CD4-positive, alpha-beta T cell (primary cell): ENCODE measurements around the gene PGM2L1. TPM values are rescaled to one million over a fixed set of nuclear protein-coding genes. Genes with fewer than 3 reads are reported as not detected.

ENCODE experiments used
- ATAC-seq: fragments of 200-7000 bp; cut with Tn5 transposase; one replicate; pipeline ENCODE4 v1.10.0; 2022; ENCODE audit warnings: mild to moderate bottlenecking; ENCODE audit not compliant: poor library complexity
- CTCF ChIA-PET: fragments of 350-600 bp; sonication (Branson Sonifier 250); formaldehyde crosslinking; loops from one replicate; lab custom pipeline; 2021; ENCODE audit warnings: antibody characterized with exemption, inconsistent platforms; lab: Charles Lee
- POLR2A ChIA-PET: fragments of 350-600 bp; sonication (Branson Sonifier 250); formaldehyde crosslinking; loops from one replicate; lab custom pipeline; 2021; ENCODE audit warnings: antibody characterized with exemption, inconsistent platforms; lab: Charles Lee
- DNase-seq, 14 experiments: peaks; one replicate each; pipeline ENCODE4 v3.0.0-alpha.2; 2013 to 2020; ENCODE audit warnings: mixed read lengths in 2 of 14
- H3K27ac ChIP-seq, 2 donors: one replicate each; pipeline versions ENCODE4 v1.5.1 to v1.7.0; 2013; ENCODE audit warnings: low read length in 2 of 2, low read depth in 1 of 2, mild to moderate bottlenecking in 1 of 2
- H3K27me3 ChIP-seq, 2 experiments: 1 replicate in 1 of 2; 2 replicates in 1 of 2; pipeline versions ENCODE4 v1.6.1 to v1.7.0; 2013; ENCODE audit warnings: low read length in 2 of 2, control low read depth in 1 of 2, mild to moderate bottlenecking in 1 of 2, moderate library complexity in 1 of 2; ENCODE audit not compliant: insufficient read depth in 2 of 2, control insufficient read depth in 1 of 2
- H3K36me3 ChIP-seq: one replicate; pipeline ENCODE4 v1.6.1; 2013; ENCODE audit warnings: low read length, control low read depth; ENCODE audit not compliant: insufficient read depth
- H3K4me1 ChIP-seq: one replicate; pipeline ENCODE4 v1.6.1; 2013; ENCODE audit warnings: low read length, control low read depth; ENCODE audit not compliant: insufficient read depth
- H3K4me3 ChIP-seq: one replicate; pipeline ENCODE4 v1.5.1; 2013; ENCODE audit warnings: mild to moderate bottlenecking, low read length, moderate library complexity
- H3K9me3 ChIP-seq, 2 experiments: 1 replicate in 1 of 2; 2 replicates in 1 of 2; pipeline versions ENCODE4 v1.6.1 to v1.7.0; 2013; ENCODE audit warnings: low read length in 2 of 2, mild to moderate bottlenecking in 2 of 2, control low read depth in 1 of 2, moderate library complexity in 1 of 2; ENCODE audit not compliant: control insufficient read depth in 1 of 2, insufficient read depth in 1 of 2
- H3K27ac Mint-ChIP-seq: one replicate; pipeline ENCODE4 v1.8.0; 2020; ENCODE audit warnings: mixed read lengths
- H3K27me3 Mint-ChIP-seq: one replicate; pipeline ENCODE4 v1.8.0; 2021; ENCODE audit warnings: mixed read lengths
- H3K36me3 Mint-ChIP-seq: one replicate; pipeline ENCODE4 v1.8.0; 2021; ENCODE audit warnings: low read depth, mixed read lengths
- H3K4me1 Mint-ChIP-seq: one replicate; pipeline ENCODE4 v1.8.0; 2021; ENCODE audit warnings: low read depth, mixed read lengths
- H3K4me3 Mint-ChIP-seq: one replicate; pipeline ENCODE4 v1.8.0; 2020; ENCODE audit warnings: mild to moderate bottlenecking, mixed read lengths
- H3K9me3 Mint-ChIP-seq: one replicate; pipeline ENCODE4 v1.8.0; 2020; ENCODE audit warnings: mixed read lengths
- intact Hi-C, 2 experiments: fragments of 100-400 bp; cut with DNase I in 1 of 2; cut with micrococcal nuclease in 1 of 2; formaldehyde crosslinking; loops; one replicate each; pipeline versions ENCODE4 v1.15.1 to v1.9.0; 2023 to 2025; cut with DNase I, micrococcal nuclease
- total RNA-seq, 174 experiments: library from RNA in 2 of 174; stranded (reverse) in 2 of 174; gene quantifications; one replicate each; pipeline ENCODE4 v1.2.3 and lab custom pipeline; 2021 to 2026
- TF ChIP-seq, protein P1 (sequence below): fragments of 200-600 bp; IDR thresholded peaks from one replicate; pipeline ENCODE4 v1.8.0; 2022; ENCODE audit warnings: antibody characterized with exemption, mild to moderate bottlenecking

The PGM2L1 gene
- total RNA-seq, 2 experiments from 2014 or later, result 10.2 to 11.8 TPM

DNA sequence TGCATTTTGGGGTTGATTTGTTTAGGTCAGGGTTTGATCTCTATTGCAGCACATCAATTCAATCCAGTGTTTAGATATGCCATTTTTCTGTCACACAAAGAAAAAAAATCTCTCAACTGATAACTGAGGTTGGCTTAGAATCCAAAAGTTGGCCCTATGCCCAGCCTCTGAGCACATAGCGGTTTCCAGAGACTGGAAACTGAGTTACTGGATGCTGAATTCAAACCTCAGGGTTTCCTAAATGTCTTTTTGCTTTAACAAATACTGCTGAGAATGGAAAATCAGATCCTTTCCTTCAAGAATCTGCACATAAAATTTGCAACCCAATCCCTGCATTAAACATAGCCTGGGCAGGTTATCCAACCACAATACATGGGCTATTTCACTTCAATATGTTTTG is 90.8 kb downstream of the PGM2L1 start:
- no peak overlapping the region for H3K27ac ChIP-seq
- Mint-ChIP-seq H3K36me3 (no peaks in the 10 kb centered on the region), H3K4me1 (peaks cover 11% of the 10 kb centered on the region), H3K4me3 (no peak overlapping the region), H3K27me3 (peaks cover 54% of the 10 kb centered on the region), H3K27ac (no peak overlapping the region), H3K9me3 (peaks cover 2% of the 10 kb centered on the region)
- H3K4me1 ChIP-seq, result peaks cover 10% of the 10 kb centered on the region
- ATAC-seq, result no peak
- DNase-seq, result no peak
- no peaks in the 10 kb centered on the region for H3K9me3 ChIP-seq
- H3K4me3 ChIP-seq, result no peak overlapping the region
- no peaks in the 10 kb centered on the region for H3K36me3 ChIP-seq
- H3K27me3 ChIP-seq, result peaks cover 22 to 42% of the 10 kb centered on the region in 2 experiments
- TF ChIP-seq, protein P1, sequence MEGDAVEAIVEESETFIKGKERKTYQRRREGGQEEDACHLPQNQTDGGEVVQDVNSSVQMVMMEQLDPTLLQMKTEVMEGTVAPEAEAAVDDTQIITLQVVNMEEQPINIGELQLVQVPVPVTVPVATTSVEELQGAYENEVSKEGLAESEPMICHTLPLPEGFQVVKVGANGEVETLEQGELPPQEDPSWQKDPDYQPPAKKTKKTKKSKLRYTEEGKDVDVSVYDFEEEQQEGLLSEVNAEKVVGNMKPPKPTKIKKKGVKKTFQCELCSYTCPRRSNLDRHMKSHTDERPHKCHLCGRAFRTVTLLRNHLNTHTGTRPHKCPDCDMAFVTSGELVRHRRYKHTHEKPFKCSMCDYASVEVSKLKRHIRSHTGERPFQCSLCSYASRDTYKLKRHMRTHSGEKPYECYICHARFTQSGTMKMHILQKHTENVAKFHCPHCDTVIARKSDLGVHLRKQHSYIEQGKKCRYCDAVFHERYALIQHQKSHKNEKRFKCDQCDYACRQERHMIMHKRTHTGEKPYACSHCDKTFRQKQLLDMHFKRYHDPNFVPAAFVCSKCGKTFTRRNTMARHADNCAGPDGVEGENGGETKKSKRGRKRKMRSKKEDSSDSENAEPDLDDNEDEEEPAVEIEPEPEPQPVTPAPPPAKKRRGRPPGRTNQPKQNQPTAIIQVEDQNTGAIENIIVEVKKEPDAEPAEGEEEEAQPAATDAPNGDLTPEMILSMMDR, result no peak
- CTCF ChIA-PET, result no interaction called here
- POLR2A ChIA-PET, result no interaction called here
- intact Hi-C loops, result no loop called here

DNA sequence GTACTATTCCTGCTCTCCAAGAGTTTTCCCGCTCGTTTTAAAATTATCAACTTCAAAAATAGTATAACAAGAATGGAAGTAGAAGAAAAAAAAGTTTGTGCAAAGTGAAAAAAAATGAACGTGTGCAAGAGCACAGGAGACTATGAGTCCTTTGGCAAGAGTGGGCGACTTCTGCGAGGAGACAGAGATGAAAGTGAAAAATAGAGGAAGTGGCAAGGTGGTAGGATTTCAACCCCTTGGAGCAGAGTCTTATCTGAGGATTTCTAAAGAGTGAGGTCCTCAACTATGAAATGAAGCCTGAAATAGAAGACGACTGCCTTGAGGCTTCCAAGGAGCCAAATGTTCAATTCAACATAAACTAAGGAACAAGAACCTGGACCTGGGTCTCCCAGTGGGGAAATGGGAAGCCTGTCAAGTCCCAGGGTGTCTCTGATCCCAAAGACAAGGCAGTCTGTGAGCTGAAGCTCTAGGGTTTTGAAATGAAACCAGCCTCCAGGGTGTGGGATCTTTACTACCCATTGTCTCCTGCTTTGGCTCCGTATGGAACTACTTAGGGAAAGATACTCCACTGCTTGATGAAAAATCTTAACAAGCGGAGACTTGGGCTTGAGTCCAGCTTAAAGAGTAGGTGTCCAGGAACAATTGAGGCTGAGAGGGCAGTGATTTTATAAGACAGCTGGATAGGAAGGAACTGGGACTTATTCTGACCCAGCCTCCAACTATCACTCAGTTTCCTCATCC is 91.6 kb downstream of the PGM2L1 start:
- H3K27ac Mint-ChIP-seq, result no peak overlapping the region
- ATAC-seq (no peak), DNase-seq (no peak)
- H3K4me1 ChIP-seq, result peaks cover 7% of the 10 kb centered on the region
- intact Hi-C loops, result no loop called here
- no peaks in the 10 kb centered on the region for H3K36me3 ChIP-seq
- no peaks in the 10 kb centered on the region for H3K9me3 Mint-ChIP-seq
- H3K4me3 Mint-ChIP-seq, result no peak overlapping the region
- ChIA-PET POLR2A (no interaction called here), CTCF (no interaction called here)
- H3K9me3 ChIP-seq, result no peaks in the 10 kb centered on the region
- peaks cover 16 to 42% of the 10 kb centered on the region in 2 experiments for H3K27me3 ChIP-seq
- H3K27me3 Mint-ChIP-seq, result peaks cover 48% of the 10 kb centered on the region
- TF ChIP-seq, protein P1, result no peak
- H3K36me3 Mint-ChIP-seq, result no peaks in the 10 kb centered on the region
- peaks cover 7% of the 10 kb centered on the region for H3K4me1 Mint-ChIP-seq
- no peak overlapping the region for H3K4me3 ChIP-seq
- H3K27ac ChIP-seq, result no peak overlapping the region

DNA sequence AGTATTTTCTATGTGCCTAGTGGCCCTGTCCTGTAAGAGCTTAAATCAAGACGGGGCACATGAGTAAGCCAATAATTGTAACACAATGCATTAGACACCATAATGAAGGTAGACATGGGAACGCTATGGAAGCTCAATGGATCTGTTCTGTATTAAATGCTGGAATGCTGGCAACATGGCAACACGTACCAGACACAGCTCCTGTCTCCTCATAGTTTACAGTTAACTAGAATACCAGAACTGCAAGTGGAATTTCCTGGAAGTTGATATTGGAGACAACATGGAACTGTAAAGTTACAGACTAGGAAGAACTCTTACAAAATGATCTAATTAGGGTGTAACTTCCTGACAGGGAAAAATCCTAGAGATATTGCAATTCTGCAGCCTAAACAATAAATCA is 99.2 kb downstream of the PGM2L1 start:
- ChIA-PET POLR2A (no interaction called here), CTCF (no interaction called here)
- Histone ChIP-seq H3K27me3 (no peaks in the 10 kb centered on the region), H3K9me3 (no peaks in the 10 kb centered on the region), H3K27ac (no peak overlapping the region), H3K36me3 (no peaks in the 10 kb centered on the region), H3K4me3 (no peak overlapping the region), H3K4me1 (no peaks in the 10 kb centered on the region)
- TF ChIP-seq, protein P1, result no peak
- DNase-seq (no peak), ATAC-seq (no peak)
- Mint-ChIP-seq H3K36me3 (no peaks in the 10 kb centered on the region), H3K27me3 (peaks cover under 1% of the 10 kb centered on the region), H3K27ac (no peak overlapping the region), H3K9me3 (no peaks in the 10 kb centered on the region), H3K4me3 (no peak overlapping the region), H3K4me1 (peaks cover 11% of the 10 kb centered on the region)
- intact Hi-C loops, result no loop called here
